Natural killer cell treated with Interleukin-12 subunit alpha and Interleukin-12 subunit beta and Interleukin-15 and Interleukin-18, amount 100 ng/mL, for 72 hours (primary cell): ENCODE results near the gene SAXO2. TPM values are rescaled to one million over a fixed set of nuclear protein-coding genes. Genes with fewer than 3 reads are reported as not detected.
"Not testable (repeated sequence)": the region's sequence is repeated elsewhere in the genome, so short reads cannot be mapped to it uniquely, and the experiment has no call there.

ENCODE experiments used
- ATAC-seq, 2 donors: fragments of 150-1000 bp; cut with Tn5 transposase in 1 of 2; sonication (Bioruptor Pico), chemical (Tn5 transposase) in 1 of 2; 2 replicates each; pipeline ENCODE4 v1.10.0; 2021
- DNase-seq: peaks from one replicate; pipeline ENCODE4 v3.0.0; 2022; ENCODE audit warnings: low spot score
- H3K27ac Mint-ChIP-seq, 2 donors: 1 replicate in 1 of 2; 2 replicates in 1 of 2; pipeline ENCODE4 v1.8.0; 2022; ENCODE audit warnings: mixed read lengths in 2 of 2, mild to moderate bottlenecking in 1 of 2, moderate library complexity in 1 of 2
- H3K27me3 Mint-ChIP-seq, 2 donors: 1 replicate in 1 of 2; 2 replicates in 1 of 2; pipeline ENCODE4 v1.8.0; 2022; ENCODE audit warnings: mixed read lengths in 2 of 2
- H3K36me3 Mint-ChIP-seq: one replicate; pipeline ENCODE4 v1.8.0; 2022; ENCODE audit warnings: mixed read lengths
- H3K4me1 Mint-ChIP-seq, 2 donors: 1 replicate in 1 of 2; 2 replicates in 1 of 2; pipeline ENCODE4 v1.8.0; 2022; ENCODE audit warnings: low read depth in 2 of 2, mixed read lengths in 2 of 2, mild to moderate bottlenecking in 1 of 2
- H3K4me3 Mint-ChIP-seq: one replicate; pipeline ENCODE4 v1.8.0; 2022; ENCODE audit warnings: mixed read lengths
- H3K9me3 Mint-ChIP-seq: 2 replicates; pipeline ENCODE4 v1.8.0; 2022; ENCODE audit warnings: mixed read lengths
- total RNA-seq, 2 donors: library from RNA; stranded (reverse); gene quantifications; one replicate each; pipeline ENCODE4 v1.2.3, GENCODE V29; 2022

The SAXO2 gene
- total RNA-seq, 2 donors from 2014 or later, result 0.59 to 1.3 TPM

GRCh38 chr15:82313951-82314768 is 51.5 kb downstream of the SAXO2 start:
- ATAC-seq, H3K27ac Mint-ChIP-seq, DNase-seq, H3K27me3 Mint-ChIP-seq, H3K9me3 Mint-ChIP-seq, H3K4me1 Mint-ChIP-seq, H3K4me3 Mint-ChIP-seq: not testable (repeated sequence)
- H3K36me3 Mint-ChIP-seq, result peaks cover 13% of the 10 kb centered on the region

GRCh38 chr15:82314769-82315518 is 52.3 kb downstream of the SAXO2 start:
- ATAC-seq, result no peak
- Mint-ChIP-seq H3K4me3 (no peak overlapping the region), H3K4me1 (no peaks in the 10 kb centered on the region), H3K36me3 (peaks cover 13% of the 10 kb centered on the region), H3K9me3 (no peaks in the 10 kb centered on the region), H3K27me3 (peaks cover 3 to 8% of the 10 kb centered on the region in 2 donors), H3K27ac (no peak overlapping the region)
- peak; percentile 32 for DNase-seq

DNA sequence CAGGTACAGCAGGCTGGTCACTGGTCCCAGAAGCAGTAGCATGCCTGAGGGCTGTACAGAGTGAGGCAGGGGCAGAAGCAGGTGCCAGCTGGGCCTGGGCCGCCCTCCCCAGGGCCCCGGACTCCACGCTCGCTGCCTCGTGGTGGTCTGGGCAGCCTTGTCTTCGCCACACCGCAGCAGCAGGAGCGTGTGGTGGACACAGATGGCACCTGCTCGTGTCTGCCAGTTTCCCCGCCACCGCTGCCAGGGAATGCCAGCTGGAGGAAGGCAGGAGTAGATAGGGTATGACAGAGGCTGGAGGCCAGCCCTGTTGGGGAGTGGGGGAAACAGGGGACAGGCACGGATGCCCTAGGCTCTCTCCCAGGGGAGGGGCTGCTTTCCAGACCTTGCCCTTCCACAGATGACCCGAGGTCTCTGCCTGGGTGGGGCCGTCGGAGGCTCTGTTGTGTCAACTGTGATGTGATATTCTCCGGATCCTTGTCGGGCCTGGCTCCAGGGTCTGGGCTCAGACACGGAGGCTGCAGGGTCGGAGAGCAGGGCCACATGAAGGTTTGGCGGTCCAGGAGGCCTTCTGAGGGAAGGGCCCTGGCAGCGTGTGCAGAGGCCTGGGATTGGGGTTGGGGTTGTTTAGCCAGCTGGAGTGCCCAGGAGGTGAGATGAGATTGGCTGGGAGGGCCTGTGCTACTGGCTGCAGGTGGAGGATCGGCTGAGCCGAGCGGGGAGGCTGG is 53.1 kb downstream of the SAXO2 start:
- DNase-seq, result no peak
- Mint-ChIP-seq H3K4me3 (no peak overlapping the region), H3K36me3 (peaks cover 9% of the 10 kb centered on the region), H3K9me3 (no peaks in the 10 kb centered on the region), H3K27me3 (peaks cover 3 to 8% of the 10 kb centered on the region in 2 donors), H3K27ac (no peak overlapping the region), H3K4me1 (no peaks in the 10 kb centered on the region)
- no peak for ATAC-seq

DNA sequence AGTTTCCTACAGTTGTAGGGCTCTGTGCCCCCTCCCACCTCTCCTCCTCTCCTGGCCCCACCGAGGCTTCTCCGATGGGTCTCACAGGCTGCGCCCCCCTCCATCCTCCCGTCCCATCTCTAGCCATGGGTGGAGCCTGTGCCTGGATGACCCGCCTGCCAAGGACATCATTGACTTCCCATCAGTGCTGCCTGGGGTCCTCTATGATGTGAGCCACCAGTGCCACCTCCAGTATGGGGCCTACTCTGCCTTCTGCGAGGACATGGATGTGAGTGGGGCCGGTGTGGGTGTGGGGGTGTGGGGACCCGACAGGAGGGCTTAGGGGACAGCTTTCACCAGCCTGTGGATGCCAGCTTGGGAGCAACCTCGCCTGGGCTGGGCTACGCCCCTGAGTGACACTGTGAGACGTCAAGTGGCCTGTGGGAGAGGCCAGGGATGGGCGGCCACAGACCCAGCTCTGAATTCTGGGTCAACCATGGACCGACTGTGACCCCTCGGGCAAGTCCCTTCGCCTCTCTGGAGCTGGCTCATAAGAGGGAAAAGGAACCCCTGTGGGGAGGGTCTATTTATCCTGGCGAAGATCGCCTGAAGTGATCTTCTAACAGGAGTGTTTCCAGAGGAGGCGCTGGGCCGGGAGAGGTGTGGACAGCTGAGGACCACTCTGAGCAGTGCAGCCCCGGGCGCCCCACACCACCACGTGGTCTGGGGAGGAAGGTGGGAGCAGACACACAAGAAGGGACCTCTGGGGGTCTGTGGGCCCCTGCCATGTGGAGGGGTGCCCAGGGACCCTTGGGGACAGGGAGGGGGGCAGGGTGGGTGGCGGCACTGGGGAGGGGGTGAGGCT is 53.9 kb downstream of the SAXO2 start:
- not testable (repeated sequence) for H3K27ac Mint-ChIP-seq

GRCh38 chr15:82317091-82317489 is 54.5 kb downstream of the SAXO2 start:
- Mint-ChIP-seq H3K9me3 (no peaks in the 10 kb centered on the region), H3K4me1 (no peaks in the 10 kb centered on the region), H3K27ac (no peak overlapping the region), H3K36me3 (no peaks in the 10 kb centered on the region), H3K27me3 (no peaks in the 10 kb centered on the region), H3K4me3 (no peak overlapping the region)
- ATAC-seq (no peak), DNase-seq (peak; percentile 16)

More for the DNA sequence above, 53.9 kb downstream of the SAXO2 start:
- H3K4me3 Mint-ChIP-seq, H3K27me3 Mint-ChIP-seq, H3K36me3 Mint-ChIP-seq, ATAC-seq, H3K9me3 Mint-ChIP-seq, H3K4me1 Mint-ChIP-seq: not testable (repeated sequence)
- DNase-seq, result peak; percentile 54

- not testable (repeated sequence) for ATAC-seq, H3K4me1 Mint-ChIP-seq, H3K9me3 Mint-ChIP-seq, H3K27ac Mint-ChIP-seq, H3K36me3 Mint-ChIP-seq, H3K4me3 Mint-ChIP-seq, H3K27me3 Mint-ChIP-seq
- DNase-seq, result peak; percentile 56
These were observed 54.9 kb downstream of the SAXO2 start for GRCh38 chr15:82317516-82317915.

DNA sequence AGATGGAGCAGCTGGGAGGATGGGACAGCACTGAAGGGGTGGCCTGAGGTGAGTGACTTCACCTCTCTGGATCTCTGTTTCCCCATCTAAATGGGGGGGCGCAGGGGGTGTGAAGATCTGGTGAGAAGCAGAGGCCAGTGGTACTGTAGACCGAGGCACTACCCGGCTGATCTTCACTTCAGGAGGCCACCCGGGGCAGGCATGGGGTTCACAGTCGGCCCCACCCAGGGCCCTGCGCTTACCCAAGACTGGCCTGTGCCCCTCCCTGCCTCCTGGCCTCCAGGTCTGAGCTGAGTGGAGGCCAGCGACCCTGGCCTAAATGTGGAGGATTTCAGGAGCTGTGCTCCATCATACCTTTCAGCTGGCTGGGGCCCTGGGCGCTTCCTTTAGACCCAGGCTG is 55.7 kb downstream of the SAXO2 start:
- DNase-seq, result peak; percentile 35
- H3K4me1 Mint-ChIP-seq, H3K27me3 Mint-ChIP-seq, H3K9me3 Mint-ChIP-seq, ATAC-seq, H3K4me3 Mint-ChIP-seq, H3K27ac Mint-ChIP-seq, H3K36me3 Mint-ChIP-seq: not testable (repeated sequence)

DNA sequence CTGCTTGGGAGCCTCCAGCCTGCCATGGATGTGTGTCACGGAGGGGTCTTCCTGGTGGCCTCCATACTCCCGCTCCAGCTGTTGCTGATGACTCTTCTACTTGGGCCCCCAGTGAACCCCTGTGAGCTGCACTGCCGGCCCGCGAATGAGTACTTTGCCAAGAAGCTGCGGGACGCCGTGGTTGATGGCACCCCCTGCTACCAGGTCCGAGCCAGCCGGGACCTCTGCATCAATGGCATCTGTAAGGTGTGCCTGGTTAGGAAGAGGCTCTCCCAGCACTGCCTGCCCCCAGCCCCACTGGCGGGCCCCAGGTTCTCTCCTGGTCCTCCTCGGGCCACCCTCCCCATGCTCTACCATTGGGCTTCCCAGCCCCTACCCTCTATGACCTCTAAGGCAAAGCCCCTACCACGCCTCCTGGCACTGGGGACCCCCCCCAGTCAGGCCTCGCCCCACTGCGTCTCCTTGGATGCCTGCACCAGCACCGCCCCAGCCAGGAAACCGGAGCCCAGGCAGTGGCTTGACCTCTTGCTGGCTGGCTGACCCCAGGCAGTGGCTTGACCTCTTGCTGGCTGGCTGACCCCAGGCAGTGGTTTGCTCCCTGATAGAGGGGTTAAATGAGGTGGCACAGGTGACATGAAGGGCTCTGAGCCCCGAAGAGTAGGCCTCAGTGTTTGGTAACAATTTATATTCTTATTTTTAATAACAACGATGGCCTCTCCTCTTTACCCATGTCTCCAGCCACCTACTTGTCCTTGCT is 57.1 kb downstream of the SAXO2 start:
- H3K9me3 Mint-ChIP-seq, H3K27ac Mint-ChIP-seq, H3K4me1 Mint-ChIP-seq, H3K4me3 Mint-ChIP-seq, H3K36me3 Mint-ChIP-seq, H3K27me3 Mint-ChIP-seq, ATAC-seq: not testable (repeated sequence)
- DNase-seq, result peak; percentile 54

GRCh38 chr15:82320861-82321260 is 58.2 kb downstream of the SAXO2 start:
- H3K36me3 Mint-ChIP-seq, H3K9me3 Mint-ChIP-seq, H3K4me3 Mint-ChIP-seq, H3K4me1 Mint-ChIP-seq, H3K27ac Mint-ChIP-seq, H3K27me3 Mint-ChIP-seq: not testable (repeated sequence)
- ATAC-seq (peak in 1 of 2 donors; percentile 2), DNase-seq (peak; percentile 45)

GRCh38 chr15:82322488-82322887 is 59.9 kb downstream of the SAXO2 start:
- not testable (repeated sequence) for DNase-seq, H3K4me1 Mint-ChIP-seq, H3K36me3 Mint-ChIP-seq, H3K27me3 Mint-ChIP-seq, H3K4me3 Mint-ChIP-seq, H3K9me3 Mint-ChIP-seq, ATAC-seq, H3K27ac Mint-ChIP-seq

GRCh38 chr15:82324831-82325230 is 62.2 kb downstream of the SAXO2 start:
- H3K4me1 Mint-ChIP-seq, H3K9me3 Mint-ChIP-seq, ATAC-seq, H3K27me3 Mint-ChIP-seq, H3K4me3 Mint-ChIP-seq, H3K36me3 Mint-ChIP-seq, H3K27ac Mint-ChIP-seq: not testable (repeated sequence)
- DNase-seq, result peak; percentile 18

DNA sequence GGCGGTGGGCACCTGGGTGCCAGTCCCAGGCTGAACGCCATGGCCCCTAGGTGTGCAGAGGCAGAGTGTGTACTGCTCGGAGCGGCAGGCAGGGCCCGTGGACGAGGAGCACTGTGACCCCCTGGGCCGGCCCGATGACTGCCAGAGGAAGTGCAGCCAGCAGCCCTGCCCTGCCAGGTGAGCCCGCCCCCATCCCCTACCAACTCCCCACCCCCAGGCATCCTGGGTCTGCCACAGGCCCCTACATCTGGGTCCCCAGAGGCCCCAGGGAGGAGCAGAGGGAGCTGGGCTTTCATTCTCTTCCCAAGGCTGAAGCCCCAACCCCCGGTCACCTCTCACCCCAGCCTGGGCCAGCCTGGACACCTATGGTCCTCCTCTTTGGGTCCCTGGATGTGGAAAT is 63.0 kb downstream of the SAXO2 start:
- H3K9me3 Mint-ChIP-seq, H3K27me3 Mint-ChIP-seq, ATAC-seq, H3K4me3 Mint-ChIP-seq, H3K4me1 Mint-ChIP-seq, H3K27ac Mint-ChIP-seq, H3K36me3 Mint-ChIP-seq: not testable (repeated sequence)
- DNase-seq, result peak; percentile 57

DNA sequence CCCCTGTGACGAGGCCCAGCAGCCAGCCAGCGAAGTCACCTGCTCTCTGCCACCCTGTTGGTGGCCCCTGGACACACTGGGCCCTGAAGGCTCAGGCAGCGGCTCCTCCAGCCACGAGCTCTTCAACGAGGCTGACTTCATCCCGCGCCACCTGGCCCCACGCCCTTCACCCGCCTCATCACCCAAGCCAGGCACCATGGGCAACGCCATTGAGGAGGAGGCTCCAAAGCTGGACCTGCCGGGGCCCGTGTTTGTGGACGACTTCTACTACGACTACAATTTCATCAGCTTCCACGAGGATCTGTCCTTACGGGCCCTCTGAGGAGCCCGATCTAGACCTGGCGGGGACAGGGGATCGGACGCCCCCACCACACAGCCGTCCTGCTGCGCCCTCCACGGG is 64.3 kb downstream of the SAXO2 start:
- not testable (repeated sequence) for H3K36me3 Mint-ChIP-seq, H3K27ac Mint-ChIP-seq, H3K4me3 Mint-ChIP-seq, ATAC-seq, DNase-seq, H3K27me3 Mint-ChIP-seq, H3K9me3 Mint-ChIP-seq, H3K4me1 Mint-ChIP-seq
